GM10847 (cell line): ENCODE results near the gene SLC34A3.
A peak's percentile ranks its signal among the peaks of the same experiment; 100 is the strongest.

Experiments
- POLR2A ChIP-seq: IDR thresholded peaks from 2 replicates; pipeline ENCODE4 v1.6.1; 2011; ENCODE audit not compliant: insufficient read length; ENCODE audit errors: extremely low read depth

SLC34A3 gene

DNA sequence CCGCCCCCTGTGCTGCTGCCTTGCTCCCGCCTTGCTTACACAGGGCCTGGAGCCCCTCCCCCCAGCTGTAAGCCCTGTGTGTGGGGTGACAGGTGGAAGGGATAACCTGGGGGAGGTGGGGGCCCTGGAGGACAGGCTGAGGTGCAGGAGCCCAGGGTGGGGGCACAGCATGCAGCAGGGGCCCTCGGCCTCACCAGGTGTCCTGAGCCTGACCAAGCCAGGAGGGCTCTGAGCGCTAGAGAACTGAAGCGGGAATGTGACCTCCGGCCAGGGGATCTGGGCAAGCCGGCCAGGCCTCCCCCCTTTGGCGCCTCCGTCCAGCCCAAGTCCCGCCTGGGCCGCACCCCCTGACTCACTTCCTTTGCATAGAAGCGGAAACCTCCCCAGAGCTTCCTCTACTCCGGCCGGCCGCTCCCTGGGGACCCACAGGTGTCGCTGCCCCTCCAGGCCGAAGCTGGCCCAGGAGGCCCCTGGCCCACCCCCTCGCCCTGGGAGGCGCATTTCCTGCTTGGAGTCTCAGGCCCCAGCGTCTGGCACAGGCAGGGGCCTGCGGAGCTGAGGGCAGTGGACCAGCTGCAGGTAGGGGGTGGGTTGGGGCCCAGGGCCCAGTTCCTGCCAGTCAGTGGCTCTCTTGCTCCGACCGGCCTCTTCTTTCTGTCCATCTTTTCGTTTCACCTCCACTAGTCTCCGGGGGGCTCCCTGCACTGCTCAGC, 46.8 kb downstream of the SLC34A3 start, which contains the start of gene TOR4A:
TSS of gene TOR4A (plus strand) at position 398 of the 713 bp plus-strand sequence. CDS start 964 bp downstream, outside the sequence.
- TF ChIP-seq POLR2A = peak; percentile 43

DNA sequence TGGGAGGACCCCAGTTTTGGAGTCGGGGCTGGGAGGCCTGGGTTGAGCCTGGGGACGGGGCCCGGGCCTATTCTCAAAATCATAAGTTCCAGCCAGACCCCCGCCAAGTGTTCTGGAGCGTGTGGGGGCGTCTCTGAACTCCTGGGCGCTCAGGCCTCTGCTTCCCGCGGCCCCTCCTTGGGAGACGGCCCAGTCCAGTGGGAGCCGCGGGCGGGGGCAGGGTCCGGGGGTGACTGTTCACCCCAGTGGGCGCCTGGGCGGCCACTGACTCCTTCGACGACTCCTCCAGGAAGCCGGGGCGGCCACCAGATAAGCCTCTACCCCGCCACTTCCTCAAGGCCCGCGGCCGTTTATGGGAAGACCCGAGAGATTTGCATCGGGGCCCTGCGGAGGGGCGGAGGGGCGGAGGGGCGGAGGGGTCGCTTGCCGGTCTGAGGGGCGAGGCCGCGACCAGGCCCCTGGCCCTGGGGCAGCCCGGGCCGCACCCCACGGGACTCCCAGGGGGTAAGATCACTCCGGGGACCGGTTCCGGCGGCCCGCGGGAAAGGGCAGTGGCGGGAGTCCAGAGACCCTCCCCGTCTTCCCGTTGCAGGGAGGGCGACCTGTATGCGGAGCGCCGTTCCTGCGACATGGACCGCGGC, 47.5 kb downstream of the SLC34A3 start:
- TF ChIP-seq POLR2A = no peak

DNA sequence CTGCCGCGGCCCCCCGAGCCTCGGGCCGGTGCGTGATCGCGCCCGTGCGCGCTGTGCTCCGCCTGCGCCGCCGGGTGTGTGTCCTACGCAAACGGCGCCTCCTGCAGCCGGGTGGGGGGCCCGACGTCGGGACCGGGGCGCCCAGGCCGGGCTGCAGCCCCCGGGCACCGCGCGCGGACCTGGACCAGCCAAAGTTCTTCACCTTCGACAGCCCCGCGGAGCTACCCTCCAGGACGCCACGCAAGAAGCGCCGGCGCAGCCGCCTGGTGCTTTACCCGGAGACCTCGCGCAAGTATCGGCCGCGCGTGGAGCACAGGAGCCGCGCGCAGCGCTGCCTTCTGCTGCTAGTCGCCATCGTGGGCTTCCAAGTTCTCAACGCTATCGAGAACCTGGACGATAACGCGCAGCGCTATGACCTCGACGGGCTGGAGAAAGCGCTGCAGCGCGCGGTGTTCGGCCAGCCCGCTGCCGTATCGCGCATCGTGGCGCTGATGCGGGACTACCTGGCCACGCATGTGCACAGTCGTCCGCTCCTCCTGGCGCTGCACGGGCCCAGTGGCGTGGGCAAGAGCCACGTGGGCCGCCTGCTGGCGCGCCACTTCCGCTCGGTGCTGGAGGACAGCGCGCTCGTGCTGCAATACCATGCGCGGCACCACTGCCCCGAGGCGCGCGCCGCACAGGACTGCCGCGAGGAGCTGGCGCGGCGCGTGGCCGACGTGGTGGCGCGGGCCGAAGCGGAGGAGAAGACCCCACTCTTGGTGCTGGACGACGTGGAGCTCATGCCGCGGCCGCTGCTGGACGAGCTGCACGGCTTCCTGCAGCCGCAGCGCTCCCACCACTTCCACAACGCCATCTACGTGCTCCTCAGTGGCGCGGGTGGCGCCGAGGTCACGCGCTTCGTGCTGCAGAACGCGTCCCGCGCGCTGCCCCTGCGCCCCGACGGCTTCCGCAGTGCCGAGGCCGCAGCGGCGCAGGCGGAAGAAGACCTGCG, 48.3 kb downstream of the SLC34A3 start:
- no peak for TF ChIP-seq POLR2A

DNA sequence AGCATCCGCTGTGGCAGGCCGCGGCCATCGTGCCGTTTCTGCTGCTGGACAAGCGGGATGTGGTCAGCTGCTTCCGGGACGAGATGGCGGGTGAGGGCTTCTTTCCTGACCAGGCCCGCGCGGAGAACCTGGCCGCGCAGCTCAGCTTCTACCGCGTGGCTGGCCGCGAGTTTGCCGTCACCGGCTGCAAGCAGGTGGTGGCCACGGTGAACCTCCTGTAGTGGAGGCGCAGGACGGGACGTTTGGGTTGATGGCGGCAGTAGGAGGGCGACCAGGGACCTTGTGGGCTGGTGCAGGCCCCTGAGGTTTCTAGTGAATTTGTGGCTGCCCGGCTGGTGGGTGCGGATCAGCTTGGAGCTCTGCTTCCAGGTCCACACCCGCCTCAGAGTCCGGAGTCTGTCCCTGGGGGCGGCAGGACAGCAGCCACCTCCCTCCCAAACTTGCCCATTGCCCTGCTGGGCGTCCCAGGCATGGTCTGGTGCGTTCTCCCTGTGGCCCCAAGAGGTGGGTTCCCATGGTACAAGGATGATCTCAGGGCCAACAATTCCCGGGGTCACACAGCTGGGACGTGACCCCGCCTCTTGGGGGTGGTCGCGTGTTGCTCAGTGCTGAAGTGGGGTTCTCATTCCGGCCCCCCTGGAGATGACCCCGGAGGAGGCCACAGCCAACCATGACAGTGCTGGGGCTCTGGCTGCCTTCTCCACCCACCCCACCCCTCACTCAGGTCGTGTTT, 49.2 kb downstream of the SLC34A3 start:
- TF ChIP-seq POLR2A = no peak

DNA sequence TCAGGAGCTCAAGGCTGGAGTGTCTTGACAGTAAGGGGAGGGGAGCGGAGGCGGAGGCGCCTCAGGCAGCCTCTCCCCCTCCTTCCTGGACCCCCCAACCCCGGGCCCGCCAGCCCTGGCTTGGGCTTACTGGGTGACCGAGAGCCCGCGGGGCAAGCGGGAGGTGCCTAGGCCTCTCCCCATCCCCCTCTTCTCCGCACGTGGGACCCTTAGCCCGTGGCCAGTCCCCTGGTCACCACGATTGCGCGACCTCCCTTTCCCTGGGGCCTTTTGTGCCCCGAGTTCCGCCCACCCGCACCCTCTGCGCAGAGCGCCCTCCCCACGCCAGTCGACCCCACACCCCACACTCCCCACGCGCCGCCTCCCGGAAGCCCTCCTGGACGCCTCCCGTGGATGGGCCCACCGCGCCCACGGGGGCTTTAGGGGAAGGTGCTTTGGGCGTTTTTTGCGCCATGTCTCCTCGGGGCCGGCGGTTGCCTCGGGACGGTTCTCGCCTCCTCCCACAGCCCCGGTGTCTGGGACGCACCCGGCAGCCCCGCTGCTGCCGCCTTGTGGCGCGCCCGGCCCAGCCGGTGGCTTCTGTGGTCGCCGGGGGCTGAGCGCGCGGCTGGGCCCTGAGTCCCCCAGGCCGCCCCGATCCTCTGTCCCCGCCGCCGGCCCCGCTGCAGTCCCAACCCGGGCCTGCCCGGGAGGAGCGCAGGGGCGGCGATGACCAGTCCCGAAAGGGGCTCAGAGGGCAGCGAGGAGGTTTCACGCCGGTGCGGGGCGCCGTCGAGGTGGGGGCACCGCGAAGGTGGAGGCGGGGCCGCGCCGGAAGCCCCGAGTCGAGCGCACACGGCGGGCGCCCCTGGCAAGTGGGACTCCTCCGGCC, 50.0 kb downstream of the SLC34A3 start:
- no peak for TF ChIP-seq POLR2A

DNA sequence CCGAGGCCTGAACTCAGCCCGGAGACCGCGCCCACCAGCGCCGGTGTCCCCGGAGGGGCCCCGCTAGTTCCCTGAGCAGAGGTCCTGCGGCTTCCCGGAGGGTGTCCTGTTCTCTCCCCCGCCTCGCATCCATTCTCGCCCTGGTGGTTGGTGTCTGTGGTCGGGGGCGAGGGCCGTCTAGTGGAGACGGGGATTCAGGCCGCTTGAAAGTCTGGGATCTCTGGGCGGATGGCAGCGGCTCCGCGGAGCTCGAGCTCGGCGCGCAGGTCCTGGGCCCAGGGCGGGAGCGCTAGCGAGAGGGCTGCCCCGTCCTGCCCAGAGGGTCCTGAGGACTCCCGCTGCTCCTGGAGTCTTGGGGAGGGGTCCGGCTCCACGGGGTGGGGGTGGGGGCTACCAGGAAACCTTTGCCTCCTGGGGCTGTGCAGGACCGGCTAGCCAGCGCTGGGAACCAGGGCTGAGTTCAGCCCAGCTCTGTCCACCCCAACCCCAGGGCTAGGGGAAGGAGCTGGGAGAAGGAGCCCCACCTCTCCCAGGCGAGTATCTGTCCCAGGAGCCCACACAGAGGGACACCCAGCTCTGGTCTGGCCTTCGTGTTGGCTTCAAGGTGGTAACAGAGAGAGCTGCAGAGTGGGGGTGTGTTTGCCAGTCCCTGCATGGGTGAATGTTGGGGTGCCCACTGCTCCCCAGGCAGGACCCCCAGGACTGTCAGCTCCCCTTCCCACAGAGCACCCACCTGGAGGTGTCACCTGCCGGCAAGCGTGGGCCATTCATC, 50.8 kb downstream of the SLC34A3 start:
- TF ChIP-seq POLR2A = no peak
